ENCODE data around the gene FBXO36.
"Not testable (repeated sequence)": the region's sequence is repeated elsewhere in the genome, so short reads cannot be mapped to it uniquely, and the experiment has no call there.

Gene FBXO36

DNA sequence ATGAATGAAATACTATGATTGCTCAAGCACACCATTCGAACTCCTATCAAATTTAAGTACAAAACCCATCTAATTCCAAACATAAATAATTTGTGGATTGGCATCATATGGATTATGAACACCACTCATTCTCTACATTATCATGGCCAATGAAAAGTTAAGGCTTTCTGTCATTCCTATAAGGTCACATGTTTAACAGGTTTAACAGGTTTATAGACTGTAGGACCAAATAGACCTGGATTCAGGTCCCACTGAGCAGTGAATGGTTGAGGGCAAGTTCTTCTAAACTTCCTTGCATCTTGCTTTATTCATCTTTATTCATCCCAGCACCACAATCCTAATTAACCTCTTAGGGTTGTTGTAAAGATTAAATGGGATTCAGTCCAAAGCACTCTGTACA, 33.4 kb downstream of the FBXO36 start:
- DNase-seq (ENCODE audit: insufficient read length, low spot score), result no peak
- no peak for FAIRE-seq
- TF ChIP-seq POLR2A (IDR thresholded peaks at IDR 0.05; ENCODE audit: low read depth, low read length) (no peak), PAX5 (IDR thresholded peaks at IDR 0.05; ENCODE audit: insufficient read depth, low read length, severe bottlenecking) (no peak), SPI1 (IDR thresholded peaks at IDR 0.05; ENCODE audit: low read depth, low read length) (no peak), POU2F2 (IDR thresholded peaks at IDR 0.05; ENCODE audit: low read depth, low read length) (no peak), POLR2AphosphoS5 (IDR thresholded peaks at IDR 0.05; ENCODE audit: low read depth, low read length) (no peak)

DNA sequence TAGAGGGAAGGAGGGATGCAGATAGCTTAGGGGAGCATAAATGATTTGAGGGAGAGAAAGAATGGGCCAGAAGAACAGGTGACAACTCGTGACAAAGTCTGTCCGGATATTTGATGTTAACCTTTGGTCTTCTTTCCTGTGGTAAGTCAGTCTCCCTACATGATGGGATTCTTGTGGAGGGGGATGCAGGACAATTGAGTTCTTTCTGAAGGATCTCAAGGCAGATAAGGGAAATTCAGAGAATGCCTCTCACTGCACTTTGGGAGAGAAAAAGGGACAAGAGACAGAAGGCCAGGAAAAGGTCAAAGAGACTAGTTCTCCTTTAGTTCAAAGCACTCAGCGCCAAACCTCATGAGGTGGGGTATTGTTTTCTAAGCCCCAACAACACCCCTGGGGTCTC, 34.2 kb downstream of the FBXO36 start:
- DNase-seq (ENCODE audit: insufficient read length, low spot score) (no peak), FAIRE-seq (no peak)
- no peak for TF ChIP-seq SPI1 (IDR thresholded peaks at IDR 0.05; ENCODE audit: low read depth, low read length)
- no peak for TF ChIP-seq PAX5 (IDR thresholded peaks at IDR 0.05; ENCODE audit: insufficient read depth, low read length, severe bottlenecking)

DNA sequence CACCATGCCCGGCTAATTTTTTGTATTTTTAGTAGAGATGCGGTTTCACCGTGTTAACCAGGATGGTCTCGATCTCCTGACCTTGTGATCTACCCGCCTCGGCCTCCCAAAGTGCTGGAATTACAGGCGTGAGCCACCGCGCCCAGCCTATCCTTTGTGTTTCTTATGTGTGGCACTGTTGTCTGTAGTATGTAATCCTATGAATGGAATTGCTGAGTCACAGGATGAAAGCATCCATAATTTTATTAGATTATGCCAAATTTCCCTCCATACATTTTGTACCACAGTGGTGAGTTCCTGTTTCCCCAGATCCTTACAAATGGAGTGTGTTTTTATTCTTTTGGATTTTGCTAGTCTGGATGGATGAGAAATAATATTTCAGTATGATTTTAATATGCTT, 41.3 kb downstream of the FBXO36 start:
- DNase-seq (ENCODE audit: insufficient read length, low spot score); FAIRE-seq: not testable (repeated sequence)

GRCh38 chr2:229969921-229970320, 47.6 kb downstream of the FBXO36 start:
- DNase-seq (ENCODE audit: insufficient read length, low spot score), result no peak
- TF ChIP-seq TAF1 (IDR thresholded peaks at IDR 0.05; ENCODE audit: low read depth, low read length) (no peak), POLR2A (IDR thresholded peaks at IDR 0.05; ENCODE audit: low read depth, low read length) (no peak)
- no peak for FAIRE-seq

DNA sequence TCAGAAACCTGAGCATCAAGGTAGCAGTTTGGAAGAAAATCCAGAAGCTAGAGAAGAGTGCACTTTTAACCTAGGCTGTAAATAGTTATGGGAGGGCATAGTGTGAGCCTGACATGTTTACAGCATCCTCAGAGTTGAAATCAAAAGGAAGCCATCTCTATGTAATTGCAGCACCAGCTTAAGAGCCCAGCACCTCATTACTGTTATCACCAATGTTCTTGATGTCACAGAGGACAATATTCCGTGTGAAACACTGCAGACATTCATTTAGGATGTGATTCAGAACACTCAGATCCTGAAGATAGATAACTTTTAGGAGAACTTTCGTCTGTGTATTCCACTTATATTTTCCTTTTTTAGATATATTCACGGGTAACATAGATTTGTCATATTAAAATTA, 48.1 kb downstream of the FBXO36 start:
- DNase-seq (ENCODE audit: insufficient read length, low spot score), result no peak
- TF ChIP-seq TAF1 (IDR thresholded peaks at IDR 0.05; ENCODE audit: low read depth, low read length), result no peak
- no peak for TF ChIP-seq PAX5 (IDR thresholded peaks at IDR 0.05; ENCODE audit: insufficient read depth, low read length, severe bottlenecking)
- no peak for TF ChIP-seq POLR2AphosphoS5 (IDR thresholded peaks at IDR 0.05; ENCODE audit: low read depth, low read length)
- no peak for TF ChIP-seq SPI1 (IDR thresholded peaks at IDR 0.05; ENCODE audit: low read depth, low read length)
- TF ChIP-seq POLR2A (IDR thresholded peaks at IDR 0.05; ENCODE audit: low read depth, low read length), result no peak
- no peak for TF ChIP-seq POU2F2 (IDR thresholded peaks at IDR 0.05; ENCODE audit: low read depth, low read length)
- FAIRE-seq, result no peak

- FAIRE-seq, result no peak
- TF ChIP-seq PAX5 (IDR thresholded peaks at IDR 0.05; ENCODE audit: insufficient read depth, low read length, severe bottlenecking) (no peak), POU2F2 (IDR thresholded peaks at IDR 0.05; ENCODE audit: low read depth, low read length) (no peak), POLR2AphosphoS5 (IDR thresholded peaks at IDR 0.05; ENCODE audit: low read depth, low read length) (no peak), TAF1 (IDR thresholded peaks at IDR 0.05; ENCODE audit: low read depth, low read length) (no peak), POLR2A (IDR thresholded peaks at IDR 0.05; ENCODE audit: low read depth, low read length) (no peak), SPI1 (IDR thresholded peaks at IDR 0.05; ENCODE audit: low read depth, low read length) (no peak)
These were observed 49.0 kb downstream of the FBXO36 start for GRCh38 chr2:229971298-229971790.

GRCh38 chr2:229974266-229974665, 52.0 kb downstream of the FBXO36 start:
- TF ChIP-seq POU2F2 (IDR thresholded peaks at IDR 0.05; ENCODE audit: low read depth, low read length), result no peak
- TF ChIP-seq TAF1 (IDR thresholded peaks at IDR 0.05; ENCODE audit: low read depth, low read length), result no peak
- no peak for TF ChIP-seq POLR2AphosphoS5 (IDR thresholded peaks at IDR 0.05; ENCODE audit: low read depth, low read length)
- TF ChIP-seq PAX5 (IDR thresholded peaks at IDR 0.05; ENCODE audit: insufficient read depth, low read length, severe bottlenecking), result no peak
- no peak for TF ChIP-seq POLR2A (IDR thresholded peaks at IDR 0.05; ENCODE audit: low read depth, low read length)
- no peak for TF ChIP-seq SPI1 (IDR thresholded peaks at IDR 0.05; ENCODE audit: low read depth, low read length)
- DNase-seq (ENCODE audit: insufficient read length, low spot score), result no peak
- no peak for FAIRE-seq

More at GRCh38 chr2:229971298-229971790, 49.0 kb downstream of the FBXO36 start:
- no peak for DNase-seq (ENCODE audit: insufficient read length, low spot score)

DNA sequence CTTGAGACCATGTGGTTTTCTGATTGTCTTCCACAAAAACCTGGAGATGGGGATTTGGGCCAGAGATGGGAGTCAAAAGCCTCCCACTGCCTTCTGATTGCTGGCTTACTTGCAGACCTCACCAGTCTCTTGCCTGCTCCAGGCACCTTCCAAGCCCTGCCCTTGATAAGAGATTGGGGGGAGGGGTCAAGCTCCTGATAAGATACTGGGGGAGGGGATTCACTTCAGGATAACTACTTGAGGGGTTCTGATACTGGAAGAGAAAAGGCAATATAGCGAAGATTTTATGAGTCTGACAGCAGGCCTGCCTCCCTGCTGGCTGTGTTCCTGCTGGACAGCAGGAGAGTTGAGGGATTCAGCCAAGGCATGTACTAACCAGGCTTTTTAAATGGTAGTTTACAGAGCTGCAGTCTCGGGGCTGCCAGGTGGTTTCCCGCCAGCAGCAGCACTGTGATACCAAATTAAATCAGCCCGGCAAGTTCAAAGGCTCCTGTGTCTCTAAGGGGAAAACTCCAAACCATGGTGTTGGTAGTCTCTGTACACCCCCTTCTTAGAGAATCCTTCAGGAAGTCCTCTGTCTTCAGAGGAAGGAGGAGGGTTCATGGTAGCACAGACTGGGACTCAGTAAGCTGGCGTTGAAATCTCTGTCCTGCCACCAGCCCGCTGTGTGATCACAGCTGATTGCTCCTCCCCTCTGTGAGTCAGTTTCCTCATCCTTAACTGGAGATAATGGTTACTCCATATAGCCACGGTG, 58.3 kb downstream of the FBXO36 start:
- FAIRE-seq (no peak), DNase-seq (ENCODE audit: insufficient read length, low spot score) (no peak)
- no peak for TF ChIP-seq TAF1 (IDR thresholded peaks at IDR 0.05; ENCODE audit: low read depth, low read length)
- TF ChIP-seq POU2F2 (IDR thresholded peaks at IDR 0.05; ENCODE audit: low read depth, low read length), result no peak
- TF ChIP-seq POLR2A (IDR thresholded peaks at IDR 0.05; ENCODE audit: low read depth, low read length), result no peak
- no peak for TF ChIP-seq PAX5 (IDR thresholded peaks at IDR 0.05; ENCODE audit: insufficient read depth, low read length, severe bottlenecking)
- TF ChIP-seq SPI1 (IDR thresholded peaks at IDR 0.05; ENCODE audit: low read depth, low read length), result no peak
- TF ChIP-seq POLR2AphosphoS5 (IDR thresholded peaks at IDR 0.05; ENCODE audit: low read depth, low read length), result no peak

GRCh38 chr2:229993236-229993635, 70.9 kb downstream of the FBXO36 start:
- FAIRE-seq, result no peak
- TF ChIP-seq POLR2AphosphoS5 (IDR thresholded peaks at IDR 0.05; ENCODE audit: low read depth, low read length) (no peak), POLR2A (IDR thresholded peaks at IDR 0.05; ENCODE audit: low read depth, low read length) (no peak)
- DNase-seq (ENCODE audit: insufficient read length, low spot score), result no peak

DNA sequence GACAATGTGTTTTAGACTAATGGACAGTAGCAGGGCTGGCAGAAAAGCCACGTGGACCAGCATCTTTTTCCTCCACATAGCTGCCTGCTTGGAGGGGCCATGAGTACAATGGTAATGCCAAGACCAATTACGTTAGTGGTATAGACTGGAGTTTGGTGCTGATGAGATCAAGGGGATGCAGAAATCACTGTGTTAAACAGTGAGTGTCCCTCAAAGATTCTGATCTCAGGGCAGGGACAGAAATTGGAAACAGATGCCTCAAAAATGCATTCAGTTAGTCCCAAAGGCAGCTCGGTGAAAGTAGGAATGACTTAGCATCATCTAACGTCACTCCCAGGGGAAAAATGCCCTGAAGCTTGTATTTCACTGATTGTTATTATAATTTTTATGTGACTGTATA, 74.0 kb downstream of the FBXO36 start:
- DNase-seq (ENCODE audit: insufficient read length, low spot score) (no peak), FAIRE-seq (no peak)
- no peak for TF ChIP-seq PAX5 (IDR thresholded peaks at IDR 0.05; ENCODE audit: insufficient read depth, low read length, severe bottlenecking)
- TF ChIP-seq SPI1 (IDR thresholded peaks at IDR 0.05; ENCODE audit: low read depth, low read length), result no peak
- TF ChIP-seq TAF1 (IDR thresholded peaks at IDR 0.05; ENCODE audit: low read depth, low read length), result no peak
- no peak for TF ChIP-seq POU2F2 (IDR thresholded peaks at IDR 0.05; ENCODE audit: low read depth, low read length)
- no peak for TF ChIP-seq POLR2A (IDR thresholded peaks at IDR 0.05; ENCODE audit: low read depth, low read length)
- no peak for TF ChIP-seq POLR2AphosphoS5 (IDR thresholded peaks at IDR 0.05; ENCODE audit: low read depth, low read length)
